Lower leg skin (tissue), 3 donors: ENCODE results near the gene PTPRC.

Experiments
- CTCF ChIP-seq, 3 donors: fragments of 450-650 bp; IDR thresholded peaks; one replicate each; pipeline ENCODE4 v1.5.1; 2016; ENCODE audit warnings: antibody characterized with exemption in 3 of 3, mild to moderate bottlenecking in 3 of 3, moderate library complexity in 2 of 3
- POLR2A ChIP-seq, 2 donors: fragments of 450-650 bp; IDR thresholded peaks; one replicate each; pipeline ENCODE4 v1.6.1; 2016 to 2017; ENCODE audit warnings: antibody characterized with exemption in 2 of 2, mild to moderate bottlenecking in 1 of 2, moderate library complexity in 1 of 2

DNA sequence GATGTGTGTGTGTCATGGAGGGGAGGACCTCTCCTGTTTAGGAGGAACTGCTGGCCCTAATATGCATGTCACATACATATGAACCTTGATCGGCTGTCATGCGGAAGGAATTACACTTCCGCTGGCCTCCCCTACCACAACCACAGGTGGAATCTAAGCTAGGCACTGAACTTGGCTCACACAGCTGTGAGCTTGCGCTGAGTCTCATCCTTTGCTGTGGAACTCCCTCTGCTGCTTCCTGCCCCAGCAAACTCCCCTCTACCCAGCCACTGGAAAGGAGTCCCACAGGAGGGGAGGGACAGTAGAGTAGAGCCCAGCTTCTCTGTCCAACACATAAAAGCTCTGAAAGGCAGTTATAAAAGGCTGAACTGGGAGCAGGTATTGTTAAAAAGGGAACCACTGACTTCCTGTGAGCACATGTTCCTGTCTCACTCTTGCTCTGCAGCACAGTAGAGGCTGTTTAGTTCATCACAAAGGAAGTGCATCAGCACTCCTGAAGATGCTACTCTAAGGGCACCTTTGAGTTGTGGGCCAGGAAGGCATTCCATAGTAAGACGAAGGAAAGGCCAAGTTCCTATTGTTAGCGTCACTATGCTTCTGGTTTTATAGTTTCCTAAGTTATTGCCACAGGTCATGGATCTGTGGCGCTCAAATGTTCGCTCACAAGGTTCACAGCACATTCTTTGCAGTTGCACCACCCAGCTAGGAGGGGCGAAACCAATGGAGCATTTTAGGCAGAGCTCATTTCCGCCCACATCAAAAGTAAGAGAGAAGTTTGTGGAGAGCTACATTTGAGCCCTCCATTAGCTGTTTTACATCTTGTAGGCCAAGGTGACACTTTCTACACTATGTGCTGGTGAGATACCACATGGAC, 17.7 kb upstream of the PTPRC start:
- TF ChIP-seq POLR2A (IDR thresholded peaks at IDR 0.05) (no peak), CTCF (IDR thresholded peaks at IDR 0.05) (no peak)
